Midbrain (tissue), 1 donor: Measurements from ENCODE around the gene CYP4F3.
"Not testable (repeated sequence)": the region's sequence is repeated elsewhere in the genome, so short reads cannot be mapped to it uniquely, and the experiment has no call there.

Source experiments
- DNase-seq: peaks from one replicate; lab custom pipeline; 2025; lab: John Stamatoyannopoulos, UW

CYP4F3 gene

GRCh38 chr19:15666883-15667282 lies 26.2 kb downstream of the CYP4F3 start:
- DNase-seq = no peak

GRCh38 chr19:15669440-15669839 lies 28.7 kb downstream of the CYP4F3 start:
- no peak for DNase-seq

GRCh38 chr19:15669891-15670290 lies 29.2 kb downstream of the CYP4F3 start:
- no peak for DNase-seq

GRCh38 chr19:15671237-15671821 lies 30.6 kb downstream of the CYP4F3 start:
- no peak for DNase-seq

GRCh38 chr19:15671891-15672579 lies 31.3 kb downstream of the CYP4F3 start:
- DNase-seq = no peak

GRCh38 chr19:15672580-15673175 lies 32.0 kb downstream of the CYP4F3 start, which contains the start of gene CYP4F12:
TSS of gene CYP4F12 (plus strand) at chr19:15673087. CDS start at chr19:15673530, 443 bp downstream.
- no peak for DNase-seq

GRCh38 chr19:15673176-15673654 lies 32.5 kb downstream of the CYP4F3 start:
- no peak for DNase-seq

- no peak for DNase-seq
These were observed 34.9 kb downstream of the CYP4F3 start for GRCh38 chr19:15675560-15675959.

GRCh38 chr19:15679089-15679488 lies 38.4 kb downstream of the CYP4F3 start:
- DNase-seq = no peak

- DNase-seq = not testable (repeated sequence)
These were observed 39.2 kb downstream of the CYP4F3 start for GRCh38 chr19:15679865-15680264.

GRCh38 chr19:15680478-15681322 lies 40.0 kb downstream of the CYP4F3 start:
- no peak for DNase-seq

GRCh38 chr19:15683411-15683810 lies 42.7 kb downstream of the CYP4F3 start:
- no peak for DNase-seq

GRCh38 chr19:15684828-15685227 lies 44.1 kb downstream of the CYP4F3 start:
- DNase-seq = no peak

- DNase-seq = no peak
These were observed 56.0 kb downstream of the CYP4F3 start for GRCh38 chr19:15696654-15697194.

- DNase-seq = no peak
These were observed 61.2 kb downstream of the CYP4F3 start for GRCh38 chr19:15701757-15702533.

- DNase-seq = no peak
These were observed 61.8 kb downstream of the CYP4F3 start for GRCh38 chr19:15702534-15702930.
